ENCODE data around the gene ZNF420. TPM values are rescaled to one million over a fixed set of nuclear protein-coding genes. Genes with fewer than 3 reads are reported as not detected.
A peak's percentile ranks its signal among the peaks of the same experiment; 100 is the strongest.
"Not testable (repeated sequence)": the region's sequence is repeated elsewhere in the genome, so short reads cannot be mapped to it uniquely, and the experiment has no call there.

ZNF420 gene
- total RNA-seq: 1 to 10 TPM; 6.3 to 6.7 TPM

DNA sequence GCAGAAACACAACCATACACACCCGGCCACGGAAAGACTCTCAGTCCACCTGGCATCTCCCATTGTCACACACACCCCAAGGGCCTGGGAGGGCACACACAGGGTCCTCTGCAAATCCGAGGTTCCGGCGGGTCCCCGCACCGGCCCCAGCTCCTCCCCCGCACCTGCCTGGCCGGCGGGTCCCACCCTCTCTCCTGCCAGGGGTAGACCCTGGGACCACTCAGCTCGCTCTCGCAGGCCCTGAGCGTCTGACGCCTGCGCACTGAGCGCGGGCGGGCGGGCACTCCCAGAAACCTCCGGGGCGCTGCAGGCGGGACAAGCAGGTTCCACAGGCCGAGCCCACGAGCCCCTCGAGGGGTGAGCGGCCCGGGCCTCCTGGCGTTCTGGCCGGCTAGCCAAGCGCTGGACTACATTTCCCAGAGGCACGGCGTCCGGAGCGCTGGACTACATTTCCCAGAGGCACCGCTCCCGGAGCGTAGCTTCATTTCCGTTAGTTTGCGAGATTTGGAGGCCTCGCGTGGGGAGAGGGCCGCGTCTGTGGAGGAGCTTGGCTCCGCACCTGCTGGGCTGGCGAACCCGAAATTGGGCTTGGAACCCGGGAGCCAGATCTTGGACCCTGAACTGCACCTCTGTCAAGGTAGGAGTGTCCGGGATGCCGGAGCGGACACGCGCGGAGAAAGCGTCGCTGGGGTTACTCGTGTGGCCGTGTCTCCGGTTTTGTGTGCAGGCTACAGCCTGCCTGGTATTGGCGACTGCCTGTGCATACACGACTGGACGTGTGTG is at the start of gene ZNF420:
ZNF420 (plus strand) TSS at position 500 of the 783 bp plus-strand sequence. CDS start 10,686 bp downstream, outside the sequence.
- Histone ChIP-seq H3K9me3 (no peaks in the 10 kb centered on the region), H3K9ac (ENCODE audit: low read depth in 2 of 2, low read length in 2 of 2) (peak within 1 kb of the TSS; percentile 90 to 95), H3K36me3 (no peaks in the 10 kb centered on the region), H3K4me1 (no peaks in the 10 kb centered on the region), H3K27me3 (no peaks in the 10 kb centered on the region), H3K4me3 (peak within 1 kb of the TSS; percentile 80), H3K27ac (peak within 1 kb of the TSS; percentile 69)
- intact Hi-C loops (cut with DNase I): no loop called here
- DNase-seq: peak; percentile 91
- TF ChIP-seq, protein P1, sequence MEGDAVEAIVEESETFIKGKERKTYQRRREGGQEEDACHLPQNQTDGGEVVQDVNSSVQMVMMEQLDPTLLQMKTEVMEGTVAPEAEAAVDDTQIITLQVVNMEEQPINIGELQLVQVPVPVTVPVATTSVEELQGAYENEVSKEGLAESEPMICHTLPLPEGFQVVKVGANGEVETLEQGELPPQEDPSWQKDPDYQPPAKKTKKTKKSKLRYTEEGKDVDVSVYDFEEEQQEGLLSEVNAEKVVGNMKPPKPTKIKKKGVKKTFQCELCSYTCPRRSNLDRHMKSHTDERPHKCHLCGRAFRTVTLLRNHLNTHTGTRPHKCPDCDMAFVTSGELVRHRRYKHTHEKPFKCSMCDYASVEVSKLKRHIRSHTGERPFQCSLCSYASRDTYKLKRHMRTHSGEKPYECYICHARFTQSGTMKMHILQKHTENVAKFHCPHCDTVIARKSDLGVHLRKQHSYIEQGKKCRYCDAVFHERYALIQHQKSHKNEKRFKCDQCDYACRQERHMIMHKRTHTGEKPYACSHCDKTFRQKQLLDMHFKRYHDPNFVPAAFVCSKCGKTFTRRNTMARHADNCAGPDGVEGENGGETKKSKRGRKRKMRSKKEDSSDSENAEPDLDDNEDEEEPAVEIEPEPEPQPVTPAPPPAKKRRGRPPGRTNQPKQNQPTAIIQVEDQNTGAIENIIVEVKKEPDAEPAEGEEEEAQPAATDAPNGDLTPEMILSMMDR (IDR thresholded peaks at IDR 0.05): no peak

DNA sequence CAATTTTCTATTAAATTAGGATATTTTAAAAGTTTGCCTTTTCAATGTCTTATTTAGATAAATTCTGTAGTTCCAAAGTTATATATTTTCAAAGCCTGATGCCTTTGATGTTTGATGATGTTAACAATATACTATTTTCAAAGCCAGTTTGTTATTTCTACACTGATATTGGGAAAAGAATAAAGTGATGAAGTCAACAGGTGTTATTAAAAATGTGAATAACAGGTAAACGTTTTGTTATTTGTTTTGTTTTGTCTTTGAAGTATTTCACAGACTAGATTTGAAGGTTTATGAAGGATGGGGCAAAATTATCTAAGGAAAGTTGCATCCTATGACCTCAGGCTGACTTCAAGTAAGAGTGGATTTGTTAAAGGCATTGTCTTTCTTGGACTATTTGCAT is 33.1 kb upstream of the ZNF420 start:
- Histone ChIP-seq H3K27me3 (no peaks in the 10 kb centered on the region), H3K4me3 (no peak overlapping the region), H3K4me1 (no peaks in the 10 kb centered on the region), H3K27ac (no peak overlapping the region), H3K9ac (ENCODE audit: low read depth in 2 of 2, low read length in 2 of 2) (no peak overlapping the region), H3K9me3 (no peaks in the 10 kb centered on the region), H3K36me3 (no peaks in the 10 kb centered on the region)
- intact Hi-C loops (cut with DNase I): no loop called here
- DNase-seq: no peak
- TF ChIP-seq, protein P1 (IDR thresholded peaks at IDR 0.05): no peak

- H3K36me3 ChIP-seq: no peaks in the 10 kb centered on the region
- no peak for DNase-seq
- H3K27ac ChIP-seq: no peak overlapping the region
- H3K9ac ChIP-seq (ENCODE audit: low read depth in 2 of 2, low read length in 2 of 2): no peak overlapping the region
- no peaks in the 10 kb centered on the region for H3K27me3 ChIP-seq
- intact Hi-C loops (cut with DNase I): no loop called here
- TF ChIP-seq, protein P1 (IDR thresholded peaks at IDR 0.05): no peak
- no peaks in the 10 kb centered on the region for H3K9me3 ChIP-seq
- H3K4me3 ChIP-seq: no peak overlapping the region
- no peaks in the 10 kb centered on the region for H3K4me1 ChIP-seq
Measured at GRCh38 chr19:37055330-37055729, 22.9 kb upstream of the ZNF420 start.

DNA sequence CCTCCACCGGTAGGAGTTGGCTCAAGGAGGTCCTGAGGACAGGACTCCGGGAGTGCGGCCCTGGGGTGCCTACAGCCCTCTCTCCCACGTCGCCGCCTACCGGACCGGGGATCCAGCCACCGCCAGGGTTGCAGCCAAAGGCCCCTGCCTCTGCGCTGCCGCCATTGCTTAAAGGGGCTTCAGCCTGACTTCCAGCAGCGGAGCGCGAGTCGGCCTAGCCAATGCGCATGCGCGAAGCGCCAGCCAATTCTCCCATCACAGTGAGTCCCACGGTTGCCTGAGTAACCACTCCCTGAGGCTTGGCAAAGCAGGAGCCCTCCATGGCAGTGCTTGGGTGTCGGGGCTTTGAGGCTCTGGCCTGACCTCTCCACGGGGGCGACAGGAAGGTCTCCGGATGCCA is 21.5 kb upstream of the ZNF420 start:
- Histone ChIP-seq H3K27ac (no peak overlapping the region), H3K27me3 (no peaks in the 10 kb centered on the region), H3K9ac (ENCODE audit: low read depth in 2 of 2, low read length in 2 of 2) (no peak overlapping the region), H3K36me3 (no peaks in the 10 kb centered on the region), H3K9me3 (no peaks in the 10 kb centered on the region), H3K4me3 (no peak overlapping the region), H3K4me1 (no peaks in the 10 kb centered on the region)
- TF ChIP-seq, protein P1 (IDR thresholded peaks at IDR 0.05): no peak
- intact Hi-C loops (cut with DNase I): no loop called here
- no peak for DNase-seq

DNA sequence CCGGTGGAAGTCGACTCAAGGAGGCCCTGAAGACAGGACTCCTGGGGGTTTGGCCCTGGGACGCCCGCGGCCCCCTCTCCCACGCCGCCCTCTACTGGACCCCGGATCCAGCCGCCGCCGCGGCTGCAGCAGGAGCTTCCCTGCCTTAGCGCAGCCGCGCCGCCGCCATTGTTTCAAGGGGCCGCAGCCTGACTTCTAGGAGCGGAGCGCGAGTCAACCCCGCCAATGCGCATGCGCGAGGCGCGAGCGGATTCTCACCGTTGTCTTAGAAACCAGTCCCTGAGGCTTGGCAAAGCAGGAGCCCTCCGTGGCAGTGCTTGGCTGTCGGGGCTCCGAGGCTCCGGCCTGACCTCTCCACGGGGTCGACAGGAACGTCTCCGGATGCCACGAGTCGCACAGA is 19.1 kb upstream of the ZNF420 start:
- Histone ChIP-seq H3K9me3 (no peaks in the 10 kb centered on the region), H3K27me3 (no peaks in the 10 kb centered on the region), H3K9ac (ENCODE audit: low read depth in 2 of 2, low read length in 2 of 2) (no peak overlapping the region), H3K27ac (no peak overlapping the region), H3K4me3 (no peak overlapping the region), H3K4me1 (no peaks in the 10 kb centered on the region), H3K36me3 (no peaks in the 10 kb centered on the region)
- TF ChIP-seq, protein P1 (IDR thresholded peaks at IDR 0.05): no peak
- DNase-seq: no peak
- intact Hi-C loops (cut with DNase I): no loop called here

GRCh38 chr19:37064886-37065285 is 13.3 kb upstream of the ZNF420 start:
- H3K27ac ChIP-seq; H3K4me3 ChIP-seq; H3K36me3 ChIP-seq; intact Hi-C loops (cut with DNase I); H3K9ac ChIP-seq (ENCODE audit: low read depth in 2 of 2, low read length in 2 of 2); H3K9me3 ChIP-seq; H3K27me3 ChIP-seq; DNase-seq; H3K4me1 ChIP-seq: not testable (repeated sequence)
